ENCODE data around the gene BNIP3.
"Not testable (repeated sequence)": the region's sequence is repeated elsewhere in the genome, so short reads cannot be mapped to it uniquely, and the experiment has no call there.

The BNIP3 gene

GRCh38 chr10:131955591-131956340 is 26.0 kb downstream of the BNIP3 start:
- no peak for ATAC-seq
- no peak for TF ChIP-seq ZNF70 (CRISPR knock-in tag; IDR thresholded peaks at IDR 0.05)

- no peak for TF ChIP-seq TOX (CRISPR knock-in tag; IDR thresholded peaks at IDR 0.05; ENCODE audit: borderline replicate concordance)
- ATAC-seq, result no peak
Observed at GRCh38 chr10:131954356-131954965, 27.3 kb downstream of the BNIP3 start.

- not testable (repeated sequence) for ATAC-seq
Observed at GRCh38 chr10:131949908-131950307, 31.8 kb downstream of the BNIP3 start.

GRCh38 chr10:131949041-131949862 is 32.5 kb downstream of the BNIP3 start:
- TF ChIP-seq BACH2 (CRISPR knock-in tag; IDR thresholded peaks at IDR 0.05; ENCODE audit: borderline replicate concordance), result no peak
- TF ChIP-seq TCF4 (CRISPR knock-in tag; IDR thresholded peaks at IDR 0.05; ENCODE audit: borderline replicate concordance), result no peak
- no peak for TF ChIP-seq ZFP30 (CRISPR knock-in tag; IDR thresholded peaks at IDR 0.05)
- no peak for TF ChIP-seq PPARA (CRISPR knock-in tag; IDR thresholded peaks at IDR 0.05; ENCODE audit: borderline replicate concordance)
- no peak for TF ChIP-seq ARNTL (CRISPR knock-in tag; IDR thresholded peaks at IDR 0.05; ENCODE audit: borderline replicate concordance, low read depth)
- no peak for TF ChIP-seq TSHZ2 (CRISPR knock-in tag; IDR thresholded peaks at IDR 0.05)
- no peak for TF ChIP-seq ZFP3 (CRISPR knock-in tag; IDR thresholded peaks at IDR 0.05)
- no peak for TF ChIP-seq TOX (CRISPR knock-in tag; IDR thresholded peaks at IDR 0.05; ENCODE audit: borderline replicate concordance)
- TF ChIP-seq CSRNP3 (CRISPR knock-in tag; IDR thresholded peaks at IDR 0.05), result no peak
- TF ChIP-seq ISL1 (CRISPR knock-in tag; IDR thresholded peaks at IDR 0.05), result no peak
- TF ChIP-seq ZNF565 (CRISPR knock-in tag; conservative IDR thresholded peaks at IDR 0.05; ENCODE audit: low read depth), result no peak
- TF ChIP-seq RARB (CRISPR knock-in tag; IDR thresholded peaks at IDR 0.05), result no peak
- no peak for TF ChIP-seq OSR1 (CRISPR knock-in tag; IDR thresholded peaks at IDR 0.05)
- ATAC-seq, result no peak

GRCh38 chr10:131948501-131948900 is 33.2 kb downstream of the BNIP3 start:
- TF ChIP-seq PPARA (CRISPR knock-in tag; IDR thresholded peaks at IDR 0.05; ENCODE audit: borderline replicate concordance) (no peak), CSRNP3 (CRISPR knock-in tag; IDR thresholded peaks at IDR 0.05) (no peak), ARNTL (CRISPR knock-in tag; IDR thresholded peaks at IDR 0.05; ENCODE audit: borderline replicate concordance, low read depth) (no peak), CSDC2 (CRISPR knock-in tag; IDR thresholded peaks at IDR 0.05) (no peak), TOX (CRISPR knock-in tag; IDR thresholded peaks at IDR 0.05; ENCODE audit: borderline replicate concordance) (no peak), PATZ1 (CRISPR knock-in tag; IDR thresholded peaks at IDR 0.05; ENCODE audit: borderline replicate concordance) (no peak), ZFP3 (CRISPR knock-in tag; IDR thresholded peaks at IDR 0.05) (no peak), ZC3H10 (CRISPR knock-in tag; IDR thresholded peaks at IDR 0.05) (no peak), TCF4 (CRISPR knock-in tag; IDR thresholded peaks at IDR 0.05; ENCODE audit: borderline replicate concordance) (no peak), TSHZ2 (CRISPR knock-in tag; IDR thresholded peaks at IDR 0.05) (no peak), ISL1 (CRISPR knock-in tag; IDR thresholded peaks at IDR 0.05) (no peak), BACH2 (CRISPR knock-in tag; IDR thresholded peaks at IDR 0.05; ENCODE audit: borderline replicate concordance) (no peak), ZFP30 (CRISPR knock-in tag; IDR thresholded peaks at IDR 0.05) (no peak), GLIS3 (CRISPR knock-in tag; IDR thresholded peaks at IDR 0.05) (no peak)
- no peak for ATAC-seq

Measured in SK-N-SH treated with all-trans-retinoic acid at 6 μM for 48 hours (cell line).